GM10266 (cell line): ENCODE data around the gene CYP4F2.

Source experiments
- DNase-seq: peaks from one replicate; pipeline ENCODE4 v3.0.0; 2012; ENCODE audit errors: extremely low spot score
- CTCF ChIP-seq: IDR thresholded peaks from 2 replicates; pipeline ENCODE4 v1.5.1; 2012; ENCODE audit warnings: mild to moderate bottlenecking, low read depth; ENCODE audit not compliant: control insufficient read depth, insufficient read depth; ENCODE audit errors: missing control alignments

CYP4F2 gene

GRCh38 chr19:15866636-15867035, 31.2 kb downstream of the CYP4F2 start:
- no peak for TF ChIP-seq CTCF
- DNase-seq, result no peak

GRCh38 chr19:15864824-15865223, 33.0 kb downstream of the CYP4F2 start:
- DNase-seq, result no peak
- TF ChIP-seq CTCF, result no peak

- no peak for DNase-seq
- no peak for TF ChIP-seq CTCF
These were observed 34.6 kb downstream of the CYP4F2 start for GRCh38 chr19:15863272-15863671.

GRCh38 chr19:15862444-15862843, 35.4 kb downstream of the CYP4F2 start:
- no peak for TF ChIP-seq CTCF
- no peak for DNase-seq

- no peak for TF ChIP-seq CTCF
- no peak for DNase-seq
These were observed 37.4 kb downstream of the CYP4F2 start for GRCh38 chr19:15860522-15860921.

- no peak for DNase-seq
- TF ChIP-seq CTCF, result no peak
These were observed 38.7 kb downstream of the CYP4F2 start for GRCh38 chr19:15859187-15859586.

GRCh38 chr19:15850385-15850784, 47.5 kb downstream of the CYP4F2 start:
- no peak for TF ChIP-seq CTCF
- no peak for DNase-seq
